ENCODE data around the gene GRID2IP. TPM values are rescaled to one million over a fixed set of nuclear protein-coding genes. Genes with fewer than 3 reads are reported as not detected.

GRID2IP gene
- polyA plus RNA-seq, 1 experiment = not detected

DNA sequence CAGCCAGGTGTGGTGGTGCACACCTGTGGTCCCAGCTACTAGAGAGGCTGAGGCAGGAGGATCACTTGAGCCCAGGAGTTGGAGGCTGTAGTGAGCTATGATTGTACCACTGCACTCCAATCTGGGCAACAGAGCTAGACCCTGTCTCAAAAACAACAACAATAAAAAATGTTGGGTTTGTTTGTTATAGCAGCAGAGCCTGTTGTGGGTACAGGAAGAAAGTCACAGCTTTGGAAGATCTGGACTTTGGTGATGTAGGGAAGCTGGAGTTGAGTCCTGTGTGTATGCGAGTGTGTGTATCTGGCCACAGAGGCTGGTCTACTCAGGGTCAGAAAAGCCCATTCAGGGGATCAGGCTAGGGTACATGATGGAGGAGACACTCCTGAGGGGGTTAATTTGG is 3.9 kb downstream of the GRID2IP start:
- DNase-seq (ENCODE audit: low read depth, low spot score) = no peak
- Histone ChIP-seq H3K27ac (ENCODE audit: low read depth, low read length) (no peak overlapping the region), H3K4me3 (ENCODE audit: low read depth, low read length) (no peak overlapping the region), H3K9me3 (ENCODE audit: control insufficient read depth, insufficient read depth, low read length) (no peaks in the 10 kb centered on the region; the same call in 1 of the 2 replicates), H3K27me3 (ENCODE audit: control insufficient read depth, insufficient read depth, low read length) (peaks cover 2% of the 10 kb centered on the region)
- POLR2A ChIA-PET = no interaction called here
- TF ChIP-seq, protein P1, sequence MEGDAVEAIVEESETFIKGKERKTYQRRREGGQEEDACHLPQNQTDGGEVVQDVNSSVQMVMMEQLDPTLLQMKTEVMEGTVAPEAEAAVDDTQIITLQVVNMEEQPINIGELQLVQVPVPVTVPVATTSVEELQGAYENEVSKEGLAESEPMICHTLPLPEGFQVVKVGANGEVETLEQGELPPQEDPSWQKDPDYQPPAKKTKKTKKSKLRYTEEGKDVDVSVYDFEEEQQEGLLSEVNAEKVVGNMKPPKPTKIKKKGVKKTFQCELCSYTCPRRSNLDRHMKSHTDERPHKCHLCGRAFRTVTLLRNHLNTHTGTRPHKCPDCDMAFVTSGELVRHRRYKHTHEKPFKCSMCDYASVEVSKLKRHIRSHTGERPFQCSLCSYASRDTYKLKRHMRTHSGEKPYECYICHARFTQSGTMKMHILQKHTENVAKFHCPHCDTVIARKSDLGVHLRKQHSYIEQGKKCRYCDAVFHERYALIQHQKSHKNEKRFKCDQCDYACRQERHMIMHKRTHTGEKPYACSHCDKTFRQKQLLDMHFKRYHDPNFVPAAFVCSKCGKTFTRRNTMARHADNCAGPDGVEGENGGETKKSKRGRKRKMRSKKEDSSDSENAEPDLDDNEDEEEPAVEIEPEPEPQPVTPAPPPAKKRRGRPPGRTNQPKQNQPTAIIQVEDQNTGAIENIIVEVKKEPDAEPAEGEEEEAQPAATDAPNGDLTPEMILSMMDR (IDR thresholded peaks at IDR 0.05; ENCODE audit: low read depth, low read length) = no peak
- CTCF ChIA-PET = interaction anchor here (0.6 to 2.0 kb wide), 3 partner anchors 12 to 31 kb away, joined by 3 to 16 read pairs (median 5); no protein-coding TSS in a partner anchor

DNA sequence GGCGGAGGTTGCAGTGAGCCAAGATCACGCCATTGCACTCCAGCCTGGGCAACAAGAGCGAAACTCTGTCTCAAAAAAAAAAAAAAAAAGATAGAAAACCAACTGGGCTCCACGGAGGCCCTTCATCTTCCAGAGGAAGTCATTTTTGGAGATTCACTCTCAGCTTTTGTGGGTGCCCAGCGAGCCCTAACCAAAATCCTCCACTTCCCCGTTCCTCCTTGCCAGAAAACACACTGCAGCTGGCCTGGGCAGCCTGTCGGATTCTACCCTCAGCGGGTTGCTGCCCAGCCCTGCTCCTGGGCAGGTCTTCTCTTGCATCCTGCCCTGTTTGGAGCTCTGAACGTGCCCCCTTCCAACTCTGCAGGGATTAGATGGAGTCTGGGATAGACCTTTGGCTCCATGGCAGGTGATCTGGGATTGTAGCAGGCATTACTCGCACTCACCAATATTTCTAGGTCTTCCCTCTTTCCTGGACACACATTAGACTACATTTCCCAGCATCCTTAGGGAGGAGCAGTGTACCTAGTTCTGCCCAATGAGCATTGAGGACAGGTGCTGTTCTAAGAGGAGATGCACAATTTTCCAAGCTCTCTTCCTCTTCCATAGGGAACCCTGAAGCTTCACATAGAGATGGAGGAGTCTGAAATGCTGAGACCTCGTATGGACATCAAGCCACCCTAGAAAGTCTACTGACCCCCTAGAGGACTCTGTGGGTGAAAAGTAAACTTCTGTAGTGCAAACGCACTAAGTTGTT is 4.6 kb downstream of the GRID2IP start:
- H3K27ac ChIP-seq (ENCODE audit: low read depth, low read length) = no peak overlapping the region
- ChIA-PET POLR2A (no interaction called here), CTCF (interaction anchor here (1.5 kb wide), 1 partner anchor 31 kb away, joined by 5 read pairs; no protein-coding TSS in a partner anchor)
- DNase-seq (ENCODE audit: low read depth, low spot score) = no peak
- no peak overlapping the region for H3K4me3 ChIP-seq (ENCODE audit: low read depth, low read length)
- peaks cover 2% of the 10 kb centered on the region for H3K27me3 ChIP-seq (ENCODE audit: control insufficient read depth, insufficient read depth, low read length)
- no peaks in the 10 kb centered on the region; the same call in 1 of the 2 replicates for H3K9me3 ChIP-seq (ENCODE audit: control insufficient read depth, insufficient read depth, low read length)
- TF ChIP-seq, protein P1 (IDR thresholded peaks at IDR 0.05; ENCODE audit: low read depth, low read length) = no peak

DNA sequence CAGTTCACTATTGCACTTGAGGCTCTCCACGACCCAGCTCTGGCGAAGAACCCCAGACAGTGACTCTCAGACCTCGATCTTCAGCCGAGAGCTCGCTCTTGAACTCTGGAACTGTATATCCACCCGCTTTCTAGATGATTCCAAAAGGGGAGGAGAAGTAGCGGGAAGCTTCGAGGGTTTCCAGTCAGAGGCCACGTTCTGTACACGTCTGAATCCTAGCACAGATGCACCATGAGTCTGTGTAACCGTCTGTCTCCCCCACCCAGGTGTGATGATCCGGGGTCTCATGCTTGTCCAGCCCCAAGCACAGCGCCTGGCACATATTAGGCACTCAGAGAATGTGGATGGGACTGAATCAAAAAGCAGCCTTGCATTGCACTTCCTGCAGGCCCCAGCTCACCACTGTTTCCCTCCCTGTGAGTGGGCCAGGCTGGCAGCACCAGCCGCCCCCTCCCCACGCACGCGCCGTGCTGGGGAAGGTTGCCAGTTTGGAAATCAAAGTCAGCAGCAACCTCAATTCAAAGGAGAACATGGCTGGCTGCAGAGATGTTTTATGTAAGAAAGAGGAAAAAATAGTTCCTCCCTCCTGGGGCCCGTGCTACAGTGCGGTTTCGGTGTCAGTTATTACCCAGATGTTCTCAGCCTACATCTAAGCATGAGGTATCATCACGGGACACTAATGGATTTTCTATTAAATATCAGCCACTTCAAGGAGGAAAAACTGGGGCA is 5.7 kb downstream of the GRID2IP start:
- POLR2A ChIA-PET = no interaction called here

DNA sequence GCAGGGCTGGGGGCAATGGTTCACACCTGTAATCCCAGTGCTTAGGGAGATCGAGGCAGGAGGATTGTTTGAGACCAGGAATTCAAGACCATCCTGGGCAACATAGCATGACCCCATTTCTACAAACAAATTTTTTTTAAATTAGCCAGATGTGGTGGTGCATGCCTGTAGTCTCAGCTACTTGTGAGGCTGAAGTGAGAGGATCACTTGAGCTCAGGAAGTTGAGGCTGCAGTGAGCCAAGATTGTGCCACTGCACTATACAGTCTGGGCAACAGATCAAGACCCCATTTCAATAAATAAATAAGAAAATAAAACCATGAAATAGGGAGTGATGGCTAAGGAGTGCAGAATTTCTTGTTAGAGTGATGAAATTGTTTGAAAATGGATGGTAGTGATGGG is 8.9 kb downstream of the GRID2IP start:
- TF ChIP-seq, protein P1 (IDR thresholded peaks at IDR 0.05; ENCODE audit: low read depth, low read length) = no peak
- H3K27me3 ChIP-seq (ENCODE audit: control insufficient read depth, insufficient read depth, low read length) = peaks cover 8% of the 10 kb centered on the region
- H3K27ac ChIP-seq (ENCODE audit: low read depth, low read length) = no peak overlapping the region
- no peaks in the 10 kb centered on the region for H3K9me3 ChIP-seq (ENCODE audit: control insufficient read depth, insufficient read depth, low read length)
- no peak overlapping the region for H3K4me3 ChIP-seq (ENCODE audit: low read depth, low read length)
- DNase-seq (ENCODE audit: low read depth, low spot score) = no peak
- CTCF ChIA-PET = no interaction called here
- POLR2A ChIA-PET = no interaction called here

More for the DNA sequence above, 5.7 kb downstream of the GRID2IP start:
- CTCF ChIA-PET = no interaction called here
- no peak for DNase-seq (ENCODE audit: low read depth, low spot score)
- no peaks in the 10 kb centered on the region for H3K9me3 ChIP-seq (ENCODE audit: control insufficient read depth, insufficient read depth, low read length)
- no peak overlapping the region for H3K27ac ChIP-seq (ENCODE audit: low read depth, low read length)
- H3K4me3 ChIP-seq (ENCODE audit: low read depth, low read length) = no peak overlapping the region
- TF ChIP-seq, protein P1 (IDR thresholded peaks at IDR 0.05; ENCODE audit: low read depth, low read length) = no peak
- H3K27me3 ChIP-seq (ENCODE audit: control insufficient read depth, insufficient read depth, low read length) = peaks cover 2% of the 10 kb centered on the region
